ENCODE results near the gene GOLM1. TPM values are rescaled to one million over a fixed set of nuclear protein-coding genes. Genes with fewer than 3 reads are reported as not detected.

GOLM1 gene
- total and polyA plus RNA-seq, 10 of the 15 experiments (the other 5 are each of a cell fraction or from before 2014, with no cell fraction given) = 0.41 to 25.9 (median 18.7) TPM

GRCh38 chr9:85981369-85981768 lies 118.0 kb downstream of the GOLM1 start:
- Histone ChIP-seq H3K79me2 (ENCODE audit: control insufficient read depth, insufficient read depth, low read length) (no peaks in the 10 kb centered on the region), H3K4me1 (ENCODE audit: control insufficient read depth, insufficient read depth, low read length) (no peaks in the 10 kb centered on the region), H3K9me3 (replicated peaks; ENCODE audit: control insufficient read depth, insufficient read depth, low read length) (no peaks in the 10 kb centered on the region), H3K36me3 (ENCODE audit: control insufficient read depth in 2 of 2, insufficient read depth in 2 of 2, low read length in 1 of 2) (peaks cover 0 to 14% of the 10 kb centered on the region in 2 experiments; a peak in 3 of 4 replicates), H3K4me2 (ENCODE audit: control insufficient read depth, insufficient read depth) (no peak overlapping the region), H3K4me3 (no peak overlapping the region), H3K27me3 (replicated peaks in 1 of 2; ENCODE audit: control insufficient read depth in 2 of 2, insufficient read depth in 2 of 2, low read length in 1 of 2) (no peaks in the 10 kb centered on the region), H4K20me1 (ENCODE audit: control insufficient read depth, insufficient read depth) (no peaks in the 10 kb centered on the region), H3K27ac (ENCODE audit: control insufficient read depth, insufficient read depth) (no peak overlapping the region), H3K9ac (ENCODE audit: control insufficient read depth, insufficient read depth, low read length) (no peak overlapping the region), H2AFZ (ENCODE audit: control insufficient read depth, low read depth, low read length) (no peak overlapping the region)
- TF ChIP-seq CUX1 (IDR thresholded peaks at IDR 0.05; ENCODE audit: insufficient replicate concordance, low read depth, low read length) = no peak
- CTCF ChIA-PET = no interaction called here
- WGBS (ENCODE audit: insufficient coverage, insufficient replicate concordance, low lambda C conversion rate, missing lambda C conversion rate) = 95% methylated on average over 3 of the region's 3 CpGs
- DNase-seq (ENCODE audit: low read depth, low spot score) (no peak), ATAC-seq (no peak), FAIRE-seq (no peak)
- RAD21 ChIA-PET (ENCODE audit: unreplicated experiment) = no interaction called here
- POLR2A ChIA-PET = no interaction called here
- no TSS peak for BruUV-seq (replicated peaks)
- SMC1A ChIA-PET (ENCODE audit: uncharacterized antibody, unreplicated experiment) = no interaction called here
- intact Hi-C loops (cut with micrococcal nuclease; ENCODE audit: unreplicated experiment) = no loop called here
- in situ Hi-C loops (cut with MboI) = no loop called here

- SMC1A ChIA-PET (ENCODE audit: uncharacterized antibody, unreplicated experiment) = no interaction called here
- RAD21 ChIA-PET (ENCODE audit: unreplicated experiment) = no interaction called here
- Histone ChIP-seq H2AFZ (ENCODE audit: control insufficient read depth, low read depth, low read length) (no peak overlapping the region), H3K9ac (ENCODE audit: control insufficient read depth, insufficient read depth, low read length) (no peak overlapping the region), H3K79me2 (ENCODE audit: control insufficient read depth, insufficient read depth, low read length) (no peaks in the 10 kb centered on the region), H3K27ac (ENCODE audit: control insufficient read depth, insufficient read depth) (no peak overlapping the region), H3K27me3 (replicated peaks in 1 of 2; ENCODE audit: control insufficient read depth in 2 of 2, insufficient read depth in 2 of 2, low read length in 1 of 2) (no peaks in the 10 kb centered on the region), H3K36me3 (ENCODE audit: control insufficient read depth in 2 of 2, insufficient read depth in 2 of 2, low read length in 1 of 2) (peaks cover 0 to 11% of the 10 kb centered on the region in 2 experiments; a peak in 3 of 4 replicates), H3K4me3 (no peak overlapping the region), H4K20me1 (ENCODE audit: control insufficient read depth, insufficient read depth) (no peaks in the 10 kb centered on the region), H3K9me3 (replicated peaks; ENCODE audit: control insufficient read depth, insufficient read depth, low read length) (no peaks in the 10 kb centered on the region), H3K4me2 (ENCODE audit: control insufficient read depth, insufficient read depth) (no peak overlapping the region), H3K4me1 (ENCODE audit: control insufficient read depth, insufficient read depth, low read length) (no peaks in the 10 kb centered on the region)
- POLR2A ChIA-PET = no interaction called here
- intact Hi-C loops (cut with micrococcal nuclease; ENCODE audit: unreplicated experiment) = no loop called here
- CTCF ChIA-PET = no interaction called here
- over 99% methylated on average over 4 of the region's 4 CpGs for WGBS (ENCODE audit: insufficient coverage, insufficient replicate concordance, low lambda C conversion rate, missing lambda C conversion rate)
- no TSS peak for BruUV-seq (replicated peaks)
- no peak for FAIRE-seq
- DNase-seq (ENCODE audit: low read depth, low spot score) = no peak
- ATAC-seq = no peak
- in situ Hi-C loops (cut with MboI) = no loop called here
- no peak for TF ChIP-seq CBFB (IDR thresholded peaks at IDR 0.05; ENCODE audit: low read depth)
- TF ChIP-seq RELB (IDR thresholded peaks at IDR 0.05; ENCODE audit: low read depth) = no peak
- TF ChIP-seq PML (IDR thresholded peaks at IDR 0.05; ENCODE audit: low read length) = no peak
- TF ChIP-seq KAT2A (conservative IDR thresholded peaks at IDR 0.05; ENCODE audit: control insufficient read depth, low read depth, low read length) = no peak
- TF ChIP-seq STAT1 (conservative IDR thresholded peaks at IDR 0.05) = no peak
- TF ChIP-seq BACH1 (IDR thresholded peaks at IDR 0.05; ENCODE audit: borderline replicate concordance) = no peak
- no peak for TF ChIP-seq ATF3 (IDR thresholded peaks at IDR 0.05; ENCODE audit: borderline replicate concordance, extremely low read depth, low read depth, low read length)
- TF ChIP-seq POLR2AphosphoS2 (IDR thresholded peaks at IDR 0.05; ENCODE audit: low read depth, low read length) = no peak
- TF ChIP-seq SP1 (IDR thresholded peaks at IDR 0.05; ENCODE audit: low read depth, low read length) = no peak
- no peak for TF ChIP-seq ATF7 (IDR thresholded peaks at IDR 0.05; ENCODE audit: low read depth)
- TF ChIP-seq NFXL1 (IDR thresholded peaks at IDR 0.05; ENCODE audit: borderline replicate concordance) = no peak
These were observed 120.9 kb downstream of the GOLM1 start for GRCh38 chr9:85978496-85978895.
